HepG2 (cell line): ENCODE data around the gene CA6.

Source experiments
- CREB1 ChIP-seq, 2 experiments: fragments of 450-650 bp in 1 of 2; IDR thresholded peaks; 2 replicates each; pipeline ENCODE4 v1.6.1; 2016 to 2017; ENCODE audit warnings: control low read depth in 1 of 2, mild to moderate bottlenecking in 1 of 2, missing compliant biosample characterization in 1 of 2, missing genetic modification characterization in 1 of 2
- MAX ChIP-seq: IDR thresholded peaks from 2 replicates; pipeline ENCODE4 v1.6.1; 2012; ENCODE audit warnings: inconsistent platforms
- POLR2AphosphoS5 ChIP-seq: IDR thresholded peaks from 2 replicates; pipeline ENCODE4 v1.6.1; 2012; ENCODE audit warnings: low read depth, low read length

GRCh38 chr1:8925406-8925805, 20.3 kb upstream of the CA6 start:
- TF ChIP-seq CREB1 (IDR thresholded peaks at IDR 0.05) (no peak), CREB1 (CRISPR knock-in tag; IDR thresholded peaks at IDR 0.05) (no peak), POLR2AphosphoS5 (no peak), MAX (no peak)
